ENCODE data around the gene ZMYND8.

GRCh38 chr20:47266847-47267515, 89.5 kb downstream of the ZMYND8 start:
- TF ChIP-seq CTCF (IDR thresholded peaks at IDR 0.05), result no peak
- TF ChIP-seq ZFX (IDR thresholded peaks at IDR 0.05; ENCODE audit: borderline replicate concordance), result no peak
